M059J (cell line): Measurements from ENCODE around the gene VCP. TPM values are rescaled to one million over a fixed set of nuclear protein-coding genes. Genes with fewer than 3 reads are reported as not detected.

Source experiments
- DNase-seq: peaks from one replicate; pipeline ENCODE4 v3.0.0-alpha.2; 2012; ENCODE audit warnings: low read depth
- total RNA-seq: library from RNA; depleted of rRNA; stranded (reverse); fragments of >200 nt; shearing (Covaris generic); gene quantifications from 2 replicates; pipeline ENCODE4 v1.2.3, GENCODE V29; 2014; rRNA removed

VCP gene
- total RNA-seq, 1 experiment from 2014 or later, result 438 TPM

DNA sequence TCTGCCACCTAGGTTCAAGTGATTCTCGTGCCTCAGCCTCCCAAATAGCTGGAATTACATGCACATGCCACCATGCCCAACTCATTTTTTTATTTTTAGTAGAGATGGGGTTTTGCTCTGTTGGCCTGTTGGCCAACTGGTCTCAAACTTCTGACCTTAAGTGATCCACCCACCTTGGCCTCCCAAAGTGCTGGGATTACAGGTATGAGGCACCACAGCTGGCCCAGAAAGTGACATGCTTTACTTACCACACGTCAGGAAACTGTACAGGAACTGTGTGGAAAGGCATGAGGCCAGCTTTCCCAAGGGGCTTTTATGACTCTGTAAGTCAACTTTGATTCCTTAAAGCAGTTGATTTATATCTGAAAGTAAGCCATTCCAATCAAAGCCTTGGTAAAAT is 57.9 kb downstream of the VCP start:
- no peak for DNase-seq

GRCh38 chr9:35010351-35010958 is 62.0 kb downstream of the VCP start:
- DNase-seq, result no peak

Other genes with a start within 250 kb of the VCP start
- gene PHF24, start 114.3 kb downstream of the VCP start, total RNA-seq, result not detected in 2 replicates
- 18.0 and 23.1 TPM in 2 replicates for gene DNAJB5, start 82.9 kb downstream of the VCP start, total RNA-seq
- gene FANCG, start 7.3 kb upstream of the VCP start, total RNA-seq, result 37.1 and 46.7 TPM in 2 replicates
- gene PIGO, start 24.0 kb upstream of the VCP start, total RNA-seq, result 27.5 and 29.2 TPM in 2 replicates
- gene STOML2, start 30.5 kb upstream of the VCP start, total RNA-seq, result 124 and 135 TPM in 2 replicates
- gene ATOSB, start 43.2 kb upstream of the VCP start, total RNA-seq, result 31.2 and 40.8 TPM in 2 replicates
- gene UNC13B, start 89.4 kb upstream of the VCP start, total RNA-seq, result 16.1 and 18.5 TPM in 2 replicates